Neural cell (in vitro differentiated cells): ENCODE measurements around the gene PTPRD.

Experiments
- EP300 ChIP-seq: fragments of 450-650 bp; conservative IDR thresholded peaks from 2 replicates; pipeline ENCODE4 v1.6.1; 2014; ENCODE audit warnings: antibody characterized with exemption, mild to moderate bottlenecking, moderate library complexity; ENCODE audit not compliant: poor library complexity, severe bottlenecking
- SMC3 ChIP-seq: fragments of 450-650 bp; conservative IDR thresholded peaks from 2 replicates; pipeline ENCODE4 v1.6.1; 2014; ENCODE audit warnings: antibody characterized with exemption, mild to moderate bottlenecking, moderate library complexity; ENCODE audit not compliant: poor library complexity

DNA sequence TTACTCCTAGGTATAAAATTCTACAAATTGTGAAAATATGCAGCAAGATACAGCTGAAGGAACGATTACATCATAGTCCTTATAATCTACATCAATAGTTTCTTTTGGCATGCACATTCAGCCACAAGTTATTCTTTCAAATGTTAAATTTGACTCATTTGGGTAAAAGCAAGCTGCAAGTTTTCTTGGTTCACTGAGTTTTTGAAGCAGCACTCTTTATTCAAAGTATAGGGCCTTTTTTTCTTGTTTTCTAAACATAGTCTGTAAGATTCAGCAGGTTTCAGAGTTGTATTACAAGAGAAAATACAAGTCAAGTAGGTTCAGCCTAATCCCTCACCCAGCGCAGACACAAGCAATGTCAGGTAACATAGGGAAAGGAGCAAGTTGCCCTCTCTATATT is 981.5 kb downstream of the PTPRD start:
- TF ChIP-seq SMC3 = no peak
- no peak for TF ChIP-seq EP300
